Hepatocyte (in vitro differentiated cells): ENCODE results near the gene RBM6. TPM values are rescaled to one million over a fixed set of nuclear protein-coding genes. Genes with fewer than 3 reads are reported as not detected.
"Not testable (repeated sequence)": the region's sequence is repeated elsewhere in the genome, so short reads cannot be mapped to it uniquely, and the experiment has no call there.

Source experiments
- DNase-seq: peaks from one replicate; pipeline ENCODE4 v3.0.0-alpha.2; 2016; ENCODE audit warnings: low spot score
- H2AFZ ChIP-seq: fragments of 200-600 bp; sonication (generic); 2 replicates; pipeline ENCODE4 v1.6.0; 2016; ENCODE audit warnings: antibody characterized with exemption, mild to moderate bottlenecking
- H3K27ac ChIP-seq: fragments of 200-600 bp; sonication (generic); 2 replicates; pipeline ENCODE4 v1.5.1; 2016; ENCODE audit warnings: mild to moderate bottlenecking
- H3K27me3 ChIP-seq: fragments of 200-600 bp; sonication (generic); 2 replicates; pipeline ENCODE4 v1.6.1; 2016
- H3K36me3 ChIP-seq: fragments of 200-600 bp; sonication (generic); replicated peaks from 2 replicates; pipeline ENCODE4 v1.5.1; 2016; ENCODE audit warnings: low read depth; ENCODE audit not compliant: insufficient read depth
- H3K4me1 ChIP-seq: fragments of 200-600 bp; sonication (generic); 2 replicates; pipeline ENCODE4 v1.5.1; 2016; ENCODE audit warnings: mild to moderate bottlenecking, moderate library complexity; ENCODE audit not compliant: insufficient read depth
- H3K4me2 ChIP-seq: fragments of 200-600 bp; sonication (generic); 2 replicates; pipeline ENCODE4 v1.6.0; 2016
- H3K4me3 ChIP-seq: fragments of 200-600 bp; sonication (generic); 2 replicates; pipeline ENCODE4 v1.5.1; 2016; ENCODE audit warnings: mild to moderate bottlenecking
- H3K79me2 ChIP-seq: fragments of 200-600 bp; sonication (generic); 2 replicates; pipeline ENCODE4 v1.6.0; 2017; ENCODE audit warnings: mild to moderate bottlenecking
- H3K9me2 ChIP-seq: fragments of 200-600 bp; sonication (generic); replicated peaks from 2 replicates; pipeline ENCODE4 v1.6.0; 2017; ENCODE audit warnings: mild to moderate bottlenecking; ENCODE audit not compliant: insufficient read depth
- H3K9me3 ChIP-seq: fragments of 200-600 bp; sonication (generic); 2 replicates; pipeline ENCODE4 v1.5.1; 2016; ENCODE audit warnings: low read depth, mild to moderate bottlenecking
- H4K20me1 ChIP-seq: fragments of 200-600 bp; sonication (generic); 2 replicates; pipeline ENCODE4 v1.6.0; 2016; ENCODE audit warnings: mild to moderate bottlenecking; ENCODE audit not compliant: insufficient read depth, poor library complexity, severe bottlenecking
- CTCF ChIP-seq: fragments of 200-600 bp; sonication (generic); IDR thresholded peaks from 2 replicates; pipeline ENCODE4 v1.5.1; 2016; ENCODE audit warnings: antibody characterized with exemption, mild to moderate bottlenecking; ENCODE audit not compliant: poor library complexity
- EZH2 ChIP-seq: fragments of 200-600 bp; sonication (generic); IDR thresholded peaks from 2 replicates; pipeline ENCODE4 v1.6.1; 2016; ENCODE audit warnings: antibody characterized with exemption, mild to moderate bottlenecking, borderline replicate concordance
- EZH2phosphoT487 ChIP-seq: fragments of 200-600 bp; sonication (generic); IDR thresholded peaks from one replicate; pipeline ENCODE4 v1.6.1; 2018; ENCODE audit warnings: antibody characterized with exemption, mild to moderate bottlenecking, low read depth, moderate library complexity; ENCODE audit not compliant: unreplicated experiment, severe bottlenecking
- WGBS: methylation state at CpG from one replicate; pipeline ENCODE4 v1.1.6; 2016; ENCODE audit warnings: low lambda C conversion rate; ENCODE audit errors: missing lambda C conversion rate; 5-methylcytosine and 5-hydroxymethylcytosine counted together
- polyA plus RNA-seq: library from polyadenylated mRNA; unstranded; fragments of >200 nt; fragmentation: Nextera tagmentation; extraction: Ambion mirVana; gene quantifications from 2 replicates; pipeline ENCODE4 v1.2.1, GENCODE V29; 2016
- total RNA-seq: library from RNA; depleted of rRNA; stranded (reverse); fragments of >200 nt; gene quantifications from 2 replicates; pipeline ENCODE4 v1.2.3, GENCODE V29; 2014

The RBM6 gene
- total and polyA plus RNA-seq, 2 experiments from 2014 or later, result 47.2 to 69.0 TPM

GRCh38 chr3:50028346-50028745 lies 88.4 kb downstream of the RBM6 start:
- Histone ChIP-seq H4K20me1 (no peaks in the 10 kb centered on the region), H3K4me2 (no peak overlapping the region), H3K9me3 (no peaks in the 10 kb centered on the region), H3K27me3 (no peaks in the 10 kb centered on the region), H3K27ac (no peak overlapping the region), H3K4me1 (no peaks in the 10 kb centered on the region), H3K9me2 (no peaks in the 10 kb centered on the region), H3K36me3 (peaks cover 4% of the 10 kb centered on the region), H2AFZ (no peak overlapping the region), H3K4me3 (no peak overlapping the region), H3K79me2 (peaks cover 16% of the 10 kb centered on the region)
- no peak for DNase-seq
- 79% methylated on average over 1 of the region's 1 CpG for WGBS
- no peak for TF ChIP-seq EZH2
- TF ChIP-seq EZH2phosphoT487, result no peak
- no peak for TF ChIP-seq CTCF

- not testable (repeated sequence) for H2AFZ ChIP-seq, H3K27ac ChIP-seq, DNase-seq, H3K4me2 ChIP-seq, H3K4me1 ChIP-seq, H3K4me3 ChIP-seq, H3K27me3 ChIP-seq, H3K9me2 ChIP-seq, H4K20me1 ChIP-seq, H3K36me3 ChIP-seq, H3K9me3 ChIP-seq
- WGBS, result 97% methylated on average over 5 of the region's 5 CpGs
- peaks cover 19% of the 10 kb centered on the region for H3K79me2 ChIP-seq
Observed at GRCh38 chr3:50031201-50031600, 91.3 kb downstream of the RBM6 start.

- no peak for DNase-seq
- H3K9me3 ChIP-seq, result no peaks in the 10 kb centered on the region
- no peaks in the 10 kb centered on the region for H3K9me2 ChIP-seq
- no peaks in the 10 kb centered on the region for H4K20me1 ChIP-seq
- no peak overlapping the region for H2AFZ ChIP-seq
- H3K79me2 ChIP-seq, result peaks cover 3% of the 10 kb centered on the region
- TF ChIP-seq EZH2phosphoT487 (no peak), EZH2 (no peak), CTCF (no peak)
- whole genome bisulfite sequencing, result 100% methylated on average over 1 of the region's 1 CpG
- no peaks in the 10 kb centered on the region for H3K36me3 ChIP-seq
- no peaks in the 10 kb centered on the region for H3K4me1 ChIP-seq
- H3K27ac ChIP-seq, result no peak overlapping the region
- no peak overlapping the region for H3K4me3 ChIP-seq
- H3K27me3 ChIP-seq, result no peaks in the 10 kb centered on the region
- no peak overlapping the region for H3K4me2 ChIP-seq
Observed at GRCh38 chr3:50044976-50045375, 105.0 kb downstream of the RBM6 start.

GRCh38 chr3:50047426-50047825 lies 107.5 kb downstream of the RBM6 start:
- H3K4me2 ChIP-seq, result no peak overlapping the region
- H3K9me3 ChIP-seq, result no peaks in the 10 kb centered on the region
- no peak overlapping the region for H3K4me3 ChIP-seq
- H2AFZ ChIP-seq, result no peak overlapping the region
- no peaks in the 10 kb centered on the region for H3K27me3 ChIP-seq
- no peaks in the 10 kb centered on the region for H3K9me2 ChIP-seq
- no peaks in the 10 kb centered on the region for H3K4me1 ChIP-seq
- no peaks in the 10 kb centered on the region for H4K20me1 ChIP-seq
- no peak overlapping the region for H3K27ac ChIP-seq
- no peak for TF ChIP-seq EZH2phosphoT487
- no peak for TF ChIP-seq EZH2
- no peak for TF ChIP-seq CTCF
- H3K79me2 ChIP-seq, result peaks cover 3% of the 10 kb centered on the region
- H3K36me3 ChIP-seq, result peaks cover 5% of the 10 kb centered on the region
- no peak for DNase-seq
- 94% methylated on average over 4 of the region's 4 CpGs for WGBS
